SH-SY5Y (cell line): ENCODE data around the gene C4orf36.

ENCODE experiments used
- GATA2 ChIP-seq: IDR thresholded peaks from 2 replicates; pipeline ENCODE4 v1.6.1; 2011; ENCODE audit warnings: mild to moderate bottlenecking, low read depth, low read length
- GATA3 ChIP-seq: IDR thresholded peaks from 2 replicates; pipeline ENCODE4 v1.6.1; 2011; ENCODE audit warnings: low read depth, mild to moderate bottlenecking, low read length, moderate library complexity

GRCh38 chr4:86848732-86849619 lies 43.2 kb downstream of the C4orf36 start, which contains the start of gene SLC10A6:
- no peak for TF ChIP-seq GATA2
- TF ChIP-seq GATA3: no peak
